GM21526 (cell line): Measurements from ENCODE around the gene MTA3.
"Not testable (repeated sequence)": the region's sequence is repeated elsewhere in the genome, so short reads cannot be mapped to it uniquely, and the experiment has no call there.

Experiments used
- ATAC-seq: cut with Tn5 transposase; IDR thresholded peaks from one replicate; pipeline ENCODE4 v1.9.1; 2021; ENCODE audit warnings: moderate library complexity; ENCODE audit not compliant: unreplicated experiment, low FRiP score

The MTA3 gene

DNA sequence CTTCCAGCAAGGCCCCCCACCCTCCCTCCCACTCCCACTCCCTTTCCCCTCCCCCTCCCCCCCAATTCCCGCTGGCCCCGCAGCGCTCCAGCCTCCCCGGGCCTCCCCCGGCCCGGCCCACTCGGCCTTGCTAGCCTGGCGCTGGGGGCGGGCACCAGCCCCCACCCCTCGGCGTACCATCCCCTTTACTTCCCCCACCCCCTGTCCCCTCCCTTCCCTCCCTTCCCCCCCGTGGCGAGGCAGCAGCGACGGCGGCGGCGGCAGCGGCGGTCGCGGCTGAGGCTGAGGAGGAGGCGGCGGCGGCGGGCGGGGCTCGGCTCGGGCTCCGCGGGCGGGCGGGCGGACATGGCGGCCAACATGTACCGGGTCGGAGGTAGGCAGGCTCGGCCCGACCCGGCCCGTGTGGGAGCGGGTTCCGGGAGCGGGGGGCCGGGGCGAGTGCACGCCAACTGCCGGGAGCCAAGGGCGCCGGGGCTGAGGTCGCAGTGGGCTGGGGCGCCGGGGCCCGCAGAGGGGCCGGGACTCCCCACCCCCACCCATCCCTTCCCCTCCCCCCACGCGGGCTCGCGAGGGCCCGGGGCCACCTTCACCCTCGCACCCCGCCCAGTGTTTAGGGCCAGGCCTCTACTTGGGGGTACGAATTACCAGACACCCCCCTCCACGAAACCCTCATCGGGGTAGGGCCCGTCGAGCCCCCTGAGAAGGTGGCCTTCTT, at the start of gene MTA3:
Gene MTA3 (plus strand): TSS at position 232 of the 715 bp plus-strand sequence. CDS start 114 bp downstream, at position 346.
- no peak for ATAC-seq

DNA sequence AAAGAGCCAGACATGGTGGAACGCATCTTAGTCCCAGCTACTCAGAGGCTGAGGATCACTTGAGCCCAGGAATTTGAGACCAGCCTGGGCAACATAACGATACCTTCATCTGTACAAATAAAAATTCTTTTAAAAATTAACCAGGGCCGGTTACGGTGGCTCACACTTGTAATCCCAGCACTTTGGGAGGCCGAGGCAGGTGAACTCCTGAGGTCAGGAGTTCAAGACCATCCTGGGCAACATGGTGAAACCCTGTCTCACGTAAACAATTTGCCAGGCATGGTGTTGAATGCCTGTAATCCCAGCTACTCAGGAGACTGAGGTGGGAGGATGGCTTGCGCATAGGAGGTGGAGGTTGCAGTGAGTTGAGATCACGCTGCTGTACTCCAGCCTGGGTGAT, 48.8 kb upstream of the MTA3 start:
- no peak for ATAC-seq

DNA sequence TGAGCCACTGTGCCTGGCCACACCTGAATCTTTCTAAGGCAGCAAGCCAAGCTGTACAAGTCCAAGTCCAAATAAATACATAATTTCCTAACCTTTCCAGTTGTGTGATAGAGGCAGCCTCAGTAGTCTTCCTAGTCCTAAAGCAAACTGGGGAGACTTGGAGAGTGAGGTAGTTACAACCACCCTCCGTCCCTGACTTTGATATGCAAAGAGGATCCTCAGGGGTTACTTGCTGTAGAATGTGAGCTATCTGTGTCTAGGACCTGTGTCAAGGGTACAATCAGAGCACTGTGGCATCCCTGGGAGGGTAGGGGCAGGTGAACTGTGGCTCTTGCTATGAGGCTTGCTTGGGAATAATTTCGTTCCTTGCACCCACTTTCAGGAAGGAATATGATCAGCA, 46.4 kb upstream of the MTA3 start:
- ATAC-seq = no peak

DNA sequence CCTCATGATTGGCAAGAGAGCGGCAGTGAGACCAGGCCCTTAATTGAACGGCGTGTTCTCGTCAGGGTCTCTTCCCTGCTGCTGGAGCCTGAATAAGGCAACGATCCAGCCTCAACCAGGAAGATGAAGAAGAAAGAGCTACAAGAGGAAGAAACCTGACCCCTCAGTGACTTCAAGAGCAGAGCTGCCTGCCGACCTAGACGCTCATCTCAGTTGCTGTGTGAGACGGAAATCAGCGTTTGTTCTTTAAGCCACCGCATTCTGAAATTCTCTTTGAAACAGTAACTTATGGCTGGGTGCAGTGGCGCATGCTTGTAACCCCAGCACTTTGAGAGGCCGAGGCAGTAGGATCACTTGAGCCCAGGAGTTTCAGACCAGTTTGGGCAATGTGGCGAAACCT, 45.1 kb upstream of the MTA3 start:
- ATAC-seq = no peak

DNA sequence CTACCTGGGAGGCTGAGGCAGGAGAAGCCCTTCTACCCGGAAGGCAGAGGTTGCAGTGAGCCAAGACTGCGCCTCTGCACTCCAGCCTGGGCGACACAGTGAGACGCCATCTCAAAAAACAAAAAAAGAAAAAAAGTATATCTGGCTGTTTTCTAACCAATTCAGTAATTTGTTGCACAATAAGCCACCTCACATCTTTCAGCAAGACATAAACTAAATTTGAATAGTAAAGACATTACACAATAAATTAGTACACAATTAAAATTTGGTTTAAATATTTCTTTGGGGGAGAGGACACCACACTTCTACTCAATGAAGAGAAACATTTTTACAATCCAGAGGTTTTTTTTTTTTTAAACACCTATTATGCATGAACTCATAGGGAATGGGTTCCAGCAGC, 36.0 kb upstream of the MTA3 start:
- no peak for ATAC-seq

DNA sequence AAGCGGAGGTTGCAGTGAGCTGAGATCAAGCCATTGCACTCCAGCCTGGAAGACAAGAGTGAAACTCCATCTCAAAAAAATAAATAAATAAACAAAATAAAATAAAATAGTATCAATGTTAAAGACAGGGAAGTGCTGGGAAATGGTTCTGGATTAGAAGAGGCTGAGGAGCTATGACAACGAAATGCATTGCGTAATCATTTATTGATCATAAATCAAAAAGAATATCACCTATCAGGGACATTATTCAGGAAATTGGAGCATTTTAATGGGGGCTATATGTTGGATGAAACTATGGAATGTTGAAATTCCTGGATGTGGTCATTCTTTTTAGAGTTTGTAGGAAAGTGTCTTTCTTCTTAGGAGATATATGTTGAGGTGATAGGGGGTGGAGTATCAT, 30.9 kb upstream of the MTA3 start:
- no peak for ATAC-seq

DNA sequence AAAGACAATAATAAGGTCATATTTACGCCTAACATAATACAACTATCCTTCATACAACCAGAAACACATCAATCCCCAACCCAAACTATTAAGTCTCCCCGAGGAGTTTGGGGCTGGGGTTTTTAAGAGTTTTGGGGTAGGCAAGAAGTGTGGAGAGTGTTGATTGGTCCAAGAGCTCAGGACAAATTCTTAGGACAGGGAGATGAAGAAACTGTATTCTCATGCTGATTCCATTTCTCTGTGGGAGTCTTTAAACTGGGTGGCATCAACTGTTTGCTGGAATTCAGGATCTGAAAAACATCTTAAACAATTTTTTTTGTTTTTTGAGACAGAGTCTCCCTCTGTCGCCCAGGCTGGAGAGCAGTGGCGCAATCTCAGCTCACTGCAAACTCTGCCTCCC, 25.6 kb upstream of the MTA3 start:
- ATAC-seq = no peak

DNA sequence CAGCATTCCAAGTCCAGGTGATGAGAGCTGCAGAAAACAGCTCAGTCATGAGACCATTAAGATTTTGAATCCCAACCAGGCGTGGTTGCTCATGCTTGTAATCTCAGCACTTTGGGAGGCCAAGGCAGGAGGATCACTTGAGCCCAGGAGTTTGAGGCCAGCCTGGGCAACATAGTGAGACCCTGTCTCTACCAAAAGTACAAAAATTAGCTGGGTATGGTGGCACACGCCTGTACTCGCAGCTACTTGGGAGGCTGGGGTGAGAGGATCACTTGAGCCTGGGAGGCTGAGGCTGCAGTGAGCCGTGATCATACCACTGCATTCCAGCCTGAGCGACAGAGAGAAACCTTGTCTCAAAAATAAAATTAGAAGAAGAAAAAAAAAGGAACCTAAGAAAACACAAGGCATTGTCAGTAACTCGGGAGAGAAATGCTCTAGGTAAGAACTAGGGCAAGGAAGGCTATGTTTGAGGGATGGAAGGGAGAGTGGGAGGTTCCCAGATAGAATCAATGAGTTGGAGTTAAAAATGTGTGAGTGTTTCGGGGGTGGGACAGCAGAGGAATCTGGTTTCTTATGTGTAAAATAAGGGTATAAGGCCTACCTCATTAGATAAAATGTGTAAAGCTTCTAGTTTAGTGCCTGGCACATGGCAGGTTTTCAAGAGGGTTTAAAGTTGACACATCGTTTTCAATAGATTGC, 23.3 kb upstream of the MTA3 start:
- ATAC-seq = no peak

DNA sequence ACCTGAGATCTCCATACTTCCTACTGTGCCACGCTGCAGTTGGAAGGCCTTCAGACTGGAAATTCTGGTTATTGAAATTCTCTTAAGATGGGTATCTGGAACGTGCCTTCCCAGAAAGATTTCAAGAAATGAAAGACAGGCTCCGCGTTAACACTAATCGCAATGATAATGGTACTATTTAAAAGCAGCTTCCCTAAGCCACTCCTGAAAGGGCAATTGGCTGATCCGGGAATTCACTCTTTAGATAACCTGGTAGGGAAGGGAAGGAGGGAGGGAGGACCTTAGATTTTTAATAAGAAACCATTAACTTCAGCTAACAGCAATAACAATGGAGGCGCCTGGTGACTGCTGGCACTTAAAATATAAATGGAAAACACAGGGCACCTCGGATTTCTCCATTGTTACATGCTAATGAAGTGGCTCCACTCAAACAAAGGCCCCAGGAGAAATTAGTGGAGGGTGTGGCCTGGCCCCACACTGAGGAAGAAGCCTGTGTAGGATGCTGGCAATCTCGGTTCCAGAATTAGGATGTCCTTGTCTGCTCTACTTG, 22.5 kb upstream of the MTA3 start:
- ATAC-seq = no peak

DNA sequence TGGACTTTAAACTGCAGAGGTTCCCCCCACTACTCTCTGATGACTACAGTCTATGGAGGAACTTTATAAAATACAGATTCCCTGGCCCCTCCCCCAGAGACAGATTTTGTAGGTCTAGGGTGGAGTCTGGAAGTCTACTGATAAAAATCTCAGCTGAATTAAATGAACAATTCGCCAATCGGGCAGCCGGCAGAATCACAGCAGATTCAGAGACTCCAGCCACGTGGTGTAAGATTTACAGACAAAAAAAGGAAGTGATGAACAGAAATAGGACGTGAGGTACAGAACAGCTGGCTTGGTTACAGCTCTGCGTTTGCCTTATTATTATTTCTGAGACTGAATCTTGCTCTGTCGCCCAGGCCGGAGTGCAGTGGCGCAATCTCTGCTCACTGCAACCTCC, 21.4 kb upstream of the MTA3 start:
- no peak for ATAC-seq

DNA sequence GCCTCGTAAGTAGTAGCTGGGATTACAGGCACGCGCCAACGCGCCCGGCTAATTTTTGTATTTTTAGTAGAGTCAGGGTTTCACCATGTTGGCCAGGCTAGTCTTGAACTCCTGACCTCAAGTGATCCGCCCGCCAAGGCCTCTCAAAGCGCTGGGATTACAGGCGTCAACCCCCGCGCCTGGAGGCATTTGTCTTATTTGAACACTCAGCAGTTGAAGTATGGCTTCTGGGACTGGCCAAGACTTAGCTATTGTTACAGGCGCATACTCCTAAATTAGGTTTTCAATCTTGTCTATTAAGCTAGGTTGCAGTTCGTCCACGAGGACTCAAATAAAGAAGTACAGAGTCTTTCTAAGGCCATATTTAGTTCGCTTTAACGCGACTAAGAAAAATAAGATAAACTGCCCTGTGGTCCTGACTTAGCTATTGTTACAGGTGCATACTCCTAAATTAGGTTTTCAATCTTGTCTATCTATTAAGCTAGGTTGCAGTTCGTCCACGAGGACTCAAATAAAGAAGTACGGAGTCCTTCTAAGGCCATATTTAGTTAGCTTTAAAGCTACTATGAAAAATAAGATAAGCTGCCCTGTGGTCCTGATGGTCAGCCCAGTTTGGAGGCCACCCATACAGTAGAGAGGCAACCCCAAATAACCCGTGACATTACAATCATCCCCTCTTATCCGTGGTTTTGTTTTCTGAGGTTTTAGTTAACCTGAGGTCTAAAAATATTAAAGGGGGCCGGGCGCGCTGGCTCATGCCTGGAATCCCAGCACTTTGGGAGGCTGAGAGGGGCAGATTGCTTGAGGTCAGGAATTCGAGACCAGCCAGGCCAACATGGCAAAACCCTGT, 20.8 kb upstream of the MTA3 start:
- ATAC-seq = no peak

DNA sequence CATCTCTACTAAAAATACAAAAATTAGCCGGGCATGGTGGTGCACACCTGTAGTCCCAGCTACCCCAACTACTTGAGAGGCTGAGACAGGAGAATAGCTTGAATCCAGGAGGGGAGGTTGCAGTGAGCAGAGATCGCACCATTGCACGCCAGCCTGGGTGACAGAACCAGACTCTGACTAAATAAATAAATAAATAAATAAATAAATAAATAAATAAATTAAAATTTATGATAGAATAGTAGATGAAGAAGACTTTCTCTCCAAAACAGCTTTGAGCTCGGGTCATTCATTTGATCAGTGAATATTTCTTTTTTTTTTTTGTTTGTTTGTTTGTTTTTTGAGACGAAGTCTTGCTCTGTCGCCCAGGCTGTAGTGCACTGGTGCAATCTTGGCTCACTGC, 17.6 kb upstream of the MTA3 start:
- ATAC-seq = no peak

DNA sequence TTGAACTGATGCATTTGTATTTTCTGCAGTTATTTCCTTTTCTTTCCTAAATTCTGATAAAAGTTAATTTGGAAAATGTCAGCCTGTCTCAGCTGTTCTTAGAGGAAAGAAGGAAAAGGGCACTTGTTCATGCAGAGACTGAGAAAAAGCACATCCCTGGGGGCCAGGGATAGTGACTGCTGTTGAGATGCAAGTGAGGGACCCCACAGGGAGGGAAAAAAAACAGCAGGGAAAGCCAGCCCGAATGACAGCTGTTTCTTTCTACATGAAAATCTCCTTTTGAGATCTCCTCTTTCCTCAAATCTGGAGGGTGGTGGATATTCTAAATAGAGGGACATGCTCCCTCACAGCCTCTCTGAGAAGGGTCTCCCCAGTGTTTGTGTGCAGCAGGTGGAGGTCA, 14.0 kb upstream of the MTA3 start:
- no peak for ATAC-seq

DNA sequence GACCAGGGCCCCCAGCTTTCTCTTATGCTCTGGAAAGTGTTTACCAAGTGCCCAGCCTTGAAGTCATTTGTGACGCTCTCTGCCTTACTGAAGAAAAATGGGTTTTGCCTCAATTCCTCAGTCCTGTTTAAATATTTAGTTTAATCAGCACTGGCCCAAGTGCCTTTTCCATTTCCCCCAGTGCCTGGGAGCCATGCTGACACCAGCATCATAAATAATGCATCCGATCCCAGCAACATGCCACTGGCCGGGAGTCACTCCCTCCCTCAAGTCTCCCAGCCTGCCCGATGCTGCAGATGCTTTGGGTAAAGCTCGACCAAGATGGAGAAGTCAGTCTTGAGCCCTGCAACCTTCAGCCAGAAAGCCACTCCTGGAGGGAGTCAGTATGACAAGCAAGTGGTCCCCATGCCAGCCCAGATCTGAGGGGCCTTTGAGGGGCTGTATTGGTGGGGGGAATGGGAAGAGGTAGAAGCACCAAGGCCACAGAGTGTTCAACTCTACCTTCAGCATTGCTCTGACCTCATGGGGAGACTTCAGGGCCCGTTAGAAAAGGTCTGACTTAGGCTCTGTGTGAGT, 12.0 kb upstream of the MTA3 start:
- no peak for ATAC-seq

DNA sequence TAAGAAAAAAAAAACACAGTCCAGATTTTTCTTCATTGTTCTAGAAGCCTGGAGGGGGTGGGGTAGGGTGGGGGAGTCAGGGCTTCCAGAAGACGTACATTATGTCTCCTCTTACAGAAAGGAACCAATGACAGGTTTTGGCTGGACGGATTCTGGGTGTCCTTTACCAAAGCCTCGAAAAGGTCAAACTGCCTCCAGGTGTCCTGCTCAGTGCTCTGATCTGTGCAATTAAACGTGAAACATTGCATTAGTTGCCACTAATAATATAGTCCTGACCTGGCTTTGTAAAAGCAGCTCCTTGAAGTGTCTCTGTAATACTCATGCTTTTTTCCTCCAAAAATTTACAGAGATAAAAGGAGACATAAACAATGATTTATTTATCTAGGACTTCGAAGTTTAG, 11.1 kb upstream of the MTA3 start:
- no peak for ATAC-seq

DNA sequence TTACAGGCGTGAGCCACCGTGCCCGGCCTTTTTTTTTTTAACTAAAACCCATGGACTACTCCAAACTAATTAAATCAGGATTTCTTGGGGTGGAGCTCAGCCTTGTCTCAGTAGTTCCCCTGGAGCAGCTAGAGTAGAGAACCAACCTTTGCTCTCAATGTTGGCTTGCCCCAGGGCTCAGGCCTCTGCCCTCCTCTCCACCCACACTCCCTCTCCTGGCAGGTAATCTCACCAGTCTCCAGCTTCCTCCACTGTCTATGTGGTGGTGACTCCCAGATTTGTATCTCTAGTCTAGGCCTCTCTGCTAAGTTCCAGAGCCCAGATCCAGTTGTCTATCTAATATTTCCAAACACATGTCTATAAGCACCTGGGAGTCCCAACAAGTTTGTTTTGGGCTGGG, 9.6 kb upstream of the MTA3 start:
- ATAC-seq = no peak

DNA sequence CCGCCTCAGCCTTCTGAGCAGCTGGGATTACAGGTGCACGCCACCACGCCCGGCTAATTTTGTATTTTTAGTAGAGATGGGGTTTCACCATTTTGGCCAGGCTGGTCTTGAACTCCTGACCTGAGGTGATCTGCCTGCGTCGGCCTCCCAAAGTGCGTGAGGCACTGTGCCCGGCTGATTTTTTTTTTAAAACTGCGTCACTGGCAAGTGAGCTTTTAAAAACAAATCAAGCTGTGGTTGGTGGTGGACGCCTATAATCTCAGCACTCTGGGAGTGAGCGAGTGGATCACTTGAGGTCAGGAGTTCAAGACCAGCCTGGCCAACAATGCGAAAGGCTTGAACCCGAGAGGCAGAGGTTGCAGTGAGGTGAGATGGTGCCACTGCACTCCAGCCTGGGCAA, 8.3 kb upstream of the MTA3 start:
- not testable (repeated sequence) for ATAC-seq

DNA sequence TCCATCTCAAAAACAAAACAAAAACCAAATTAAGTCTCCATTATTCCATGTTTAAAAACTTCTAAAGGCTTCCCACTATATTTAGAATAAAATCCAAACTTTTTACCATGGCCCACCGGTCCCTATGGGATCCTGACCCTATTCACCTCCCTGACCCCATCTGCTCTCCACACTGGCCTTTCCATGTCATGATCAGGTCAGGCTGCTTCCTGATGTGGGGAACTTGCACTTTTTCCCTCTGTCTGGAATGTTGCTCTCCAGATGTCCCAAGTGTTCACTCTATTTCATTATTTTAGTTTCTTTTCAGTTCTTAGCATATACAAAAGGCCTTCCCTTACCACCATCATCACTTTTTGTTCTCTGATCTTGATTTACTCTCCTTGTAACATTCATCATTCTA, 7.5 kb upstream of the MTA3 start:
- no peak for ATAC-seq

DNA sequence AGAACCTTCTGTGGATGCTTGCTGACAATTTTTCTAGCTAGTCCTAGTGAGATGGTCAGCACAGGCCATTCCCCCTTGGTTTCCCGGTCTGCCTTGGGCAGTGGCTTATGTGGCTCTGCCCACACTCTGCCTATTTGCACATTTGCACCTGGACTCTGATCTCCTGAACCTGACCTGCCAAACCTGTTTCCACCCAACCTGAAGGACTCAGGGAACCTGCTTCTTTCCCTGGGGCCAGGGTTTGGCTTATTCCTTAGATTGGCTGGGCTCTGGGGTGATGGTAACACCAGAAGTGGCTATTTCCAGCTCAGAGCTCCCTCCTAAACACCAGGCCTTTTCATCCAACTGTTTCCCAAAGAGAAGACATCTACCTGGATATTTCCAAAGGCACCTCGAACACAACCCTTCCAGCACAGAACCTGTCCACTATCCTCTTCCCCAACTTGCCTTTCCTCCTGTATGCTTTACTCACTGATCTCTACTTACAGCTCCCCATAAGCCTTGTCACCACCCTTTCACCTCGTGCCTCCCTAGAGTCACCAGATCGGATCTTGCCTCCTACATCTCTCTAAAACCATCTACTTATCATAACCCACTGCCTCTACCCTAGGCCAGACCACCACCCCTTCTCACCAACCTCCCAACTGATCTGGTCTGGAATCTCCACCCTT, 5.8 kb upstream of the MTA3 start:
- ATAC-seq = no peak

DNA sequence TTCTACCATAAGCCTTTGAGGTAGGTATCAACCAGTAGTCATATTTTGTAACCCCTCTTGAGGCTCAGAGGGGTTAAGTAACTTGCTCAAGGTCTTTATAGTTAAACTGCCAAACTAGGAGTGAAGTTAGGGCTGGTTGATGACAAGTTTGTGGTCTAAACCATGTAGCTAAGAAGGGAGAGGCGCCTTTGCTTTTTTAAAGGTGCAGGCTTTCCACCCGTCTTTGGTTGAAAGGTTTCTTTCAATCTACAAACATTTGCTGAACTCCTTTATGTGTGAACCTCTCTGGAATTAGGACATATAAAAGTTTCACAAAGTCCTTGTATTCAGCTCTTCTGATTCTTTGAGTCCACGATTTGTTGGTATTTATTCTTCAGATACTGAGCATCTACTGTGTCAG, 2.4 kb upstream of the MTA3 start:
- no peak for ATAC-seq
